ENCODE data around the gene CATSPERD.

CATSPERD gene

GRCh38 chr19:5705552-5705951 lies 14.9 kb upstream of the CATSPERD start:
- TF ChIP-seq CTCF (IDR thresholded peaks at IDR 0.05; ENCODE audit: insufficient read depth, missing control alignments) = no peak
- peak; percentile 12 for DNase-seq (ENCODE audit: insufficient read length, low spot score)
- FAIRE-seq = no peak

- no peak for TF ChIP-seq CTCF (IDR thresholded peaks at IDR 0.05; ENCODE audit: insufficient read depth, missing control alignments)
- DNase-seq (ENCODE audit: insufficient read length, low spot score) (no peak), FAIRE-seq (no peak)
Observed at GRCh38 chr19:5706876-5707573, 13.4 kb upstream of the CATSPERD start.

- FAIRE-seq (no peak), DNase-seq (ENCODE audit: insufficient read length, low spot score) (peak; percentile 16)
- TF ChIP-seq CTCF (IDR thresholded peaks at IDR 0.05; ENCODE audit: insufficient read depth, missing control alignments) = no peak
Observed at GRCh38 chr19:5707576-5708575, 12.6 kb upstream of the CATSPERD start.

GRCh38 chr19:5711025-5711424 lies 9.4 kb upstream of the CATSPERD start:
- no peak for FAIRE-seq
- no peak for DNase-seq (ENCODE audit: insufficient read length, low spot score)
- TF ChIP-seq CTCF (IDR thresholded peaks at IDR 0.05; ENCODE audit: insufficient read depth, missing control alignments) = no peak

GRCh38 chr19:5711713-5712161 lies 8.7 kb upstream of the CATSPERD start:
- TF ChIP-seq CTCF (IDR thresholded peaks at IDR 0.05; ENCODE audit: insufficient read depth, missing control alignments) = no peak
- DNase-seq (ENCODE audit: insufficient read length, low spot score) (no peak), FAIRE-seq (no peak)

- no peak for FAIRE-seq
- TF ChIP-seq CTCF (IDR thresholded peaks at IDR 0.05; ENCODE audit: insufficient read depth, missing control alignments) = no peak
- no peak for DNase-seq (ENCODE audit: insufficient read length, low spot score)
Observed at GRCh38 chr19:5713228-5713627, 7.2 kb upstream of the CATSPERD start.
